HG03565 (cell line): Measurements from ENCODE around the gene INTS13.
"Not testable (repeated sequence)": the region's sequence is repeated elsewhere in the genome, so short reads cannot be mapped to it uniquely, and the experiment has no call there.

Experiments used
- ATAC-seq: cut with Tn5 transposase; IDR thresholded peaks from one replicate; pipeline ENCODE4 v1.9.1; 2021; ENCODE audit warnings: mild to moderate bottlenecking, moderate library complexity; ENCODE audit not compliant: unreplicated experiment

INTS13 gene

DNA sequence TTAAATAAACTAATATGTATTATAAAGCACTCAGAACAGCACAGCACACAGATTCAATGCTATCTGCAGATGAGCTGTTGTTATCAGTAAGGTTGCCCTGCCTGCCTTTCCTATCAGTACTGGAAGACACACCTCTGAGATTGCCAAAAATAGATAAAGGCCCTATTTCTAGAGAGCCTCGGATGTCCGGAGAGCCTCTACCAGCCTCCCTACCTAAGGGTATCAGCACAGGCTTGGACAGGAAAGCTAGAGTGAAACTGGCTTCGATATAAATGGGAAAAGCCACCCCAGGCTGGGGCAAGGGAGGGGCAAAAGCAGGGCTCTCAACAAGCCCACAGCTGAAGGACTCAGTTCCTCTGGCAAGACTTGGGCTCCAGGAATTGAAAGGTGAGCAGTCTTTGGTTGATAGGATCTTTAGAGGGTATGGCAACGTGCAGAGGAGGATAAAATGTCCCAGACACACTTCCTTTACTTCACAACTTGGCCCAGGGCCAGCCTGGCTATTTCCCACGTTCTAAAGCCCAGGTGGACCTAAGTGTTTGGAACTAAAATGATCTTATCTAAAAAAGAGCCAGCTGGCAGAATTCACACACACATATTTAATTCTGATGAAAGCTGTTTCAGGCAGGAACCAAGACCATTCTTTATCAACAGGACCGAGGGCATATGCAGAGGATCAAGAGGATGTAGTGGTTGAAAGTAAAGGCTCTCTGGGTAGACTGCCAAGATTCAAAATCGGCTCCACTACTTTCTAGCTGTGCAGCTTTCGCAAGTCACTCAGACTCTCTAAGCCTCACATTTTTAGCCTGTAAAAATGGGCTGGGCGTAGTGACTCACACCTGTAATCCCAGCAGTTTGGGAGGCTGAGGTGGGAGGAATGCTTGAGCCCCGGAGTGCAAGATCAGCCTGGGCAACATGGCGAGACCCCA lies 67.0 kb downstream of the INTS13 start:
- no peak for ATAC-seq

DNA sequence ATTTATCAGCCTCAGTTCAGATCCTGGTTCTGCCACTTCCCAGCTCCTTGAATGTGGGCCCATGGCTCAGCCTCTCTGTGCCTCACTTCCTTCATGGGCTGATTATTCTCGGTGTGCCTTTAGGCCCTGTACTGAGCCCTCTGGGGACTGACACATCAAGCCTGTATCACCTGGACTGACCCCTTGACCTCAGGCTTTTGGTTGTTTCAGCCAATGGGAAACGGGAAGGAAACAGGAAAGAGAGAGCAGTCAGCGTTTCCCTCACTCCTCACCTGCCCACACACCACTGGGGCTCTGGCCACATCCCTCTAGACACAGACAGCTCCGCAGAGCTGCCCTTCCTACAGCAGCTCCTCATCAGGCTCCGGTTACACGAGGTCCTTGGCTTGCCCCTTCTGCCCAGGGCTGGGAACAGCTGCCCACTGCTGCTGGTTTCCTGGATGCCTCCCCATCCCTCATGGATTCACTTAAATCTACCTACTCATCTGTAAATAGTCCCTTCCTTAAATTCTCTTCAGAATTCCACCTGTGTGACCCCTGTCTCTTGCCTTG lies 67.8 kb downstream of the INTS13 start:
- ATAC-seq: no peak

DNA sequence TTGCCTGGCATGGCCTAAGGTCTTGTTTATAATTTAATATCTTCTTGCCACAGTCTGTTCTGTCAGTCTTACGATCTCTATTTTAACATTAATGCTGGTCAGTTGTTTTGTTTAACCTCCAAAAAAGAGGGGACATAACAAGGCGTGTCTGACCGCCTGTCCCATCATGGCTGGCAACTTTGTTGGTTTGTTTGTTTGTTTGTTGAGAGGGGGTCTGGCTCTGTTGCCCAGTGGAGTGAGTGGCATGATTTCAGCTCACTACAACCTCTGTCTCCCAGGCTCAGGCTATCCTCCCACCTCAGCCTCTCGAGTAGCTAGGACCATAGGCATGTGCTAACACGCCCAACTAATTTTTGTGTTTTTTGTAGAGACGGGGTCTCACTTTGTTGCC lies 68.7 kb downstream of the INTS13 start:
- ATAC-seq: no peak

DNA sequence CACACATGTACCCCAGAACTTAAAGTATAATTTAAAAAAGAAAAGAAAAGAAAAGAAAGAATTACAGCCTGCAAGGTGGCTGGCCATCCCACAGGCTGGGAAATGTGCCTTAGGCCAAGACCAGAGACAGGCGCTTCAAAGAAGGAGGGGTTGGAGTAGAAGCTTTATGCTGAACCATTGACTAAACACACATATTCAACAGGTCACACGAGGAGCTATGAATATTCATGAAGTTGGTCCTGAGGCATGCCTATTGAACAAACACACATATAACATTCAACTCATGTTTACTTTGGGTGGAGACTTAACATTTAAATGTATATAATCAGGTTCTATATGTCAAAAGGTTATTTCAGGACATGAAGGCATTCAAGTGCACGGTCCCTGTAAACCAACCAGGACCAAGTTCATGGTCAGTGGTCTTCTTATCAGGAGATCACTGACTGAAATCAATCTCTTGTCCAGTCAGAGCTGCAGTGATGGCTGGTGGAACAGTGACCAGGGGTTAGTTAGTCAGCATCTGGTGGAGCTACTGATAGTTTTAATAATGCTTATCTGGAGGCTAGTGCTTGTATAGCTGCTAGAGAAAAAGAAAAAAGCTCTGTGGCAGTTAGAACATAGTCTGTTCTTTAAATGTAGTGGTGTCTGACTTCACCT lies 69.2 kb downstream of the INTS13 start:
- no peak for ATAC-seq

DNA sequence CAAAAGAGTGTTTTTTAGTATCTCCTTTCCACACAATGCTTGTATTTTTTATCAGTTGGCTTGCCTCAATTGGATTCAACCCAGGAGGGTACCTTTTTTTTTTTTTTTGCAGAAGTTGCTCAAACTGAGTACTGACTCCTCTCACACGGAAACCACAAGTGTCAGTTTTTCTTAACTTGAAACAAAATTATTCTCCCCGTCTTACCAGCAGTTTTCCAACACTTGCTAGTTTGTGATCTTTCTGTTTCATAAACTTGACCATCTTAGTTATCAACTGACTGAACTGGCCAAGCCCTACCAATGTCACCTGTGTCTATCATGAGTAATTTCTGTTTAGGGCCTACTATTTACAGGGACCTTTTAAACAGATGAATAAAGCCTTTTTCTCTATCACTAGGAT lies 70.7 kb downstream of the INTS13 start:
- peak; percentile 59 for ATAC-seq

DNA sequence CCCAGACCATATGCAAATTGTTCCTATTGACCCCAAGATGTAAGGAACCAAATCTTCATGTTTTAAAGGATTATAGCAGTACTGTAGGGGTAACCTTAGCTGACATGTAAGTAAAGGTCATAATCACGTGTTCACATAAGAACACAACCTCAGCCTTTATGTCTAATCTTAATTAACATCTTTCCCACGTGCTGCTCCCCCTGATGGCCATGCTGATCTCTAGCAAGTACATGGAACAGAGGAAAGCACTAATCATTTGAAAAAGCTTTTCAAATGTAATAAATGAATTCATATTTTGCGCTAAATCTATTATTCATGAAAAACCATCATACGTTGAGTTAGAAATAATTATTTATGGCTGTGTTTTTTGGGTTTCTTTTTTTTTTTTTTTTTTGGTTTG lies 74.3 kb downstream of the INTS13 start:
- ATAC-seq: no peak

DNA sequence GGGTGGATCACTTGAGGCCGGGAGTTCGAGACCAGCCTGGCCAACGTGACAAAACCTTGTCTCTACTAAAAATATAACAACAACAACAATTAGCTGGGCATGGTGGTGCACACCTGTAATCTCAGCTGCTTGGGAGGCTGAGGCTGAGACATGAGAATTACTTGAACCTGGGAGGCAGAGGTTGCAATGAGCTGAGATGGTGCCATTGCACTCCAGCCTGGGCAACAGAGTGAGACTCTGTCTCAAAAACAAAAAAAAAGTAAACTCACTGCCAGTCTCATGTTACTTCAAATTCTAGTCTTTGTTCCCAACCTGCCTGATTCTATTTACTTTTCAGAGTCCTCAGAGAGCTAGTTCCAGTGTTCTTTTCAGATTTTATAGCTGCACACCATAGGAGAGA lies 75.0 kb downstream of the INTS13 start:
- ATAC-seq: not testable (repeated sequence)

DNA sequence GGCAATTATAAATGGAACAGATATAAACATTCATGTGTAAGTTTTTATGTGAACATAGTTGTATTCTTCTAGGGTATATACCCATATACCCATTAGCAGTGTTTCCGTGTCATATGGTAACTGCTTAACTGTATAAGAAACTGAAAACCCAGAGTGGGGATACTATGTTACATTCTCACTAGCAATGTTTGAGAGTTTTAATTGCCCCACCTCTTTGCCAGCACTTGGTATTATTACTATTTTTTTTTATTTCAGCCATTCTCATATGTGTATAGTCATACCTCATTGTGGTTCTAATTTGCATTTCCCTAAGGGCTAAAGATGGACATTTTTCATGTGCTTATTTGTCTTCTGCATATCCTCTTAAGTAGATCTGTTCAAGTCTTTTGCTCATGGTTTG lies 76.1 kb downstream of the INTS13 start:
- no peak for ATAC-seq

DNA sequence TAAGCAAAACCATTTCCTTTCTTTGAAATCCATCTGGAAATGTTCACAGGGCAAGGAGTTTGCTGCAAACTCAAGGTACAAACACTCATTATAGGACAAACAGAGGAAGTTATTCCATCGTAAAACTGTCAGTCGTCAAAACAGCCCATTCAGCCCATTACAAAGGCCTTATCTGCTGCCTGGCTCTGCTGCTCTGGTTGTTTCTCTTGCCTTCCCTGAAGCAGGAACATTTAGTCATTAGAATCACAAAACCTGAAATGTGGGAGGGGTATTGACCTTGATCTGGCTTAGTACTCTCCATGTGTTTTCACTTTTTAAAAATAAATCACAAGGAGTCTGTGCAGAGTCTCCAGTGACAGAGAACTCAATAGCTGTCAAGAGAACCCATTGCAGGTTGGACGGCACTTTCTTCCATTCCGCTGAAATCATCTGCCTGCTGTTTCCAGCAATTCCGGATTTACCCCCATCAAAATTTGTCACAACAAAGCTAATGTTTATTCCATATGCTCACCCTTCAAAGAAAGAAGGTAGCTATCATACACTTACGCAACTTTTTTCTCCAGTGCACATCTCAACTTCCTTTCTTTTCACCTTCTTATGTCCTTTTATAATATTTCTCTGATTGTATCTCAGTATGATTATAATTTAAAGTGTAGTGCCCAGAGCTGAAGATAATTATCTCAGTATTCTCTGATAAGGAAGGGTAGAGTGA lies 80.2 kb downstream of the INTS13 start:
- no peak for ATAC-seq

DNA sequence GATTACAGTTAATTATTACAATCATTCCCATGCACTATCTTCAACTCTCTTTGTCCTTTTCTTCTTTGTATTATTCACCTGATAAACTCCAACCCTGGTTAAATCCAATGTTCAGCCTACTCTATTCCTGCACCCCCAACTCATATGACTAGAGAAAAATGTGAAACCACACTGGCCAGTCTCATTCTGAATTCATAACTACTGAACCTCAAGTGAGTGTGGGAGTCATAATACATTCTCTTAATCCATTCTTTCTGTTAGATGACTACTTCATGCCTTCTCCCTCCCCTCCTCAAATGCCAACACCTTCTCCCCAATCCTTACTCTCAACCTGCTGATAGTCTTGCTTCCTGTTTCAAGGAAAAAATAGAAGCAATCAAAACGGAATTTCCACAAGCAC lies 82.4 kb downstream of the INTS13 start:
- ATAC-seq: no peak
